ENCODE data around the gene PHLPP1. TPM values are rescaled to one million over a fixed set of nuclear protein-coding genes. Genes with fewer than 3 reads are reported as not detected.

PHLPP1 gene
- total and polyA plus RNA-seq, 2 of the 4 experiments (the other 2 are of a cell fraction) = 3.3 to 3.6 TPM

- H3K9me3 ChIP-seq (ENCODE audit: control insufficient read depth, insufficient read depth, low read length) = no peaks in the 10 kb centered on the region; the same call in 1 of the 2 replicates
- ATAC-seq (ENCODE audit: low read depth) = no peak
- intact Hi-C loops (cut with micrococcal nuclease) (no loop called here), dilution Hi-C loops (cut with HindIII; ENCODE audit: low sequenced_read_pairs, unreplicated experiment) (no loop called here), in situ Hi-C loops (cut with MboI; ENCODE audit: low sequenced_read_pairs) (no loop called here)
- no peak overlapping the region for H3K4me3 ChIP-seq (ENCODE audit: insufficient read depth, low read depth, low read length)
- no peaks in the 10 kb centered on the region; the same call in 1 of the 2 replicates for H4K20me1 ChIP-seq (ENCODE audit: insufficient read depth, low read length)
- H4K91ac ChIP-seq (ENCODE audit: insufficient read depth, low read depth, low read length) = 0 out of 2 replicates have a peak overlapping the region, but pooled peaks have one; percentile 29
- H4K8ac ChIP-seq (ENCODE audit: low read depth in 2 of 2, low read length in 2 of 2) = no peak overlapping the region
- POLR2A ChIA-PET (ENCODE audit: unreplicated experiment) = interaction anchor here (0.6 kb wide), 1 partner anchor 13 kb away, joined by 5 read pairs; no protein-coding TSS in a partner anchor
- H3K27me3 ChIP-seq (ENCODE audit: control insufficient read depth, insufficient read depth, low read length) = no peaks in the 10 kb centered on the region
- no peak overlapping the region for H4K5ac ChIP-seq (ENCODE audit: low read depth, low read length)
- BruUV-seq (replicated peaks) = no TSS peak
- peaks cover 6% of the 10 kb centered on the region for H3K4me1 ChIP-seq (ENCODE audit: control insufficient read depth, insufficient read depth, low read length)
- no CpG with 5 or more reads among the region's 6 CpGs for WGBS, 2 experiments (ENCODE audit: extremely low coverage in 2 of 2, insufficient read length in 1 of 2)
- H2AK5ac ChIP-seq (ENCODE audit: low read depth, low read length) = no peak overlapping the region
- H3K79me1 ChIP-seq (ENCODE audit: low read depth in 1 of 2, low read length in 2 of 2) = peaks cover 0 to 7% of the 10 kb centered on the region in 2 experiments; a peak in 3 of 4 replicates
- H3K18ac ChIP-seq (ENCODE audit: low read depth, low read length) = no peak overlapping the region
- peaks cover 5% of the 10 kb centered on the region; the same call in 1 of the 2 replicates for H3K9me1 ChIP-seq (ENCODE audit: insufficient read depth, low read length)
- H3K36me3 ChIP-seq (ENCODE audit: control insufficient read depth, insufficient read depth, low read length) = no peaks in the 10 kb centered on the region
- no peak overlapping the region for H3K27ac ChIP-seq (ENCODE audit: insufficient read depth, low read length)
- H2BK120ac ChIP-seq (ENCODE audit: low read depth, low read length) = no peak overlapping the region
- no peak overlapping the region for H3K14ac ChIP-seq (replicated peaks; ENCODE audit: low read depth, low read length)
- H2BK5ac ChIP-seq (ENCODE audit: low read depth, low read length, poor library complexity, severe bottlenecking) = no peak overlapping the region
- no peak overlapping the region for H2BK20ac ChIP-seq (ENCODE audit: low read depth, low read length)
- no peak overlapping the region for H3K4me2 ChIP-seq (ENCODE audit: low read depth, low read length)
- DNase-seq = no peak
- TF ChIP-seq RCOR1 (IDR thresholded peaks at IDR 0.05; ENCODE audit: insufficient replicate concordance, low read length) (no peak), MAZ (IDR thresholded peaks at IDR 0.05; ENCODE audit: borderline replicate concordance, low read depth, low read length) (no peak), NFE2L2 (IDR thresholded peaks at IDR 0.05; ENCODE audit: low read depth, low read length) (no peak), CHD1 (IDR thresholded peaks at IDR 0.05; ENCODE audit: low read depth, low read length) (no peak), RFX5 (IDR thresholded peaks at IDR 0.05; ENCODE audit: low read depth, low read length) (no peak), CEBPB (IDR thresholded peaks at IDR 0.05; ENCODE audit: low read depth, low read length) (no peak), POLR2A (IDR thresholded peaks at IDR 0.05; ENCODE audit: low read depth, low read length) (no peak), RAD21 (IDR thresholded peaks at IDR 0.05; ENCODE audit: low read length) (no peak), MXI1 (IDR thresholded peaks at IDR 0.05; ENCODE audit: borderline replicate concordance, low read depth, low read length) (no peak), ELK1 (IDR thresholded peaks at IDR 0.05; ENCODE audit: borderline replicate concordance, low read depth, low read length) (no peak), SMC3 (IDR thresholded peaks at IDR 0.05; ENCODE audit: low read depth, low read length) (no peak)
- no peak overlapping the region for H3K9ac ChIP-seq (ENCODE audit: low read depth, low read length)
- H3K4ac ChIP-seq (ENCODE audit: low read depth, low read length) = no peak overlapping the region
- no peak overlapping the region for H3K56ac ChIP-seq (ENCODE audit: extremely low read depth, insufficient read depth, low read length)
- CTCF ChIA-PET = no interaction called here
- H2BK15ac ChIP-seq (ENCODE audit: low read depth, low read length) = no peak overlapping the region
- H2AFZ ChIP-seq (replicated peaks; ENCODE audit: low read length, poor library complexity) = no peak overlapping the region
- no peak overlapping the region for H2AK9ac ChIP-seq (replicated peaks; ENCODE audit: low read depth, low read length, poor library complexity)
- no peak overlapping the region for H3K23ac ChIP-seq (ENCODE audit: low read depth, low read length)
These were observed 168.8 kb downstream of the PHLPP1 start for GRCh38 chr18:62883937-62884735.

All from IMR-90 (cell line).